GM12878 (cell line): Measurements from ENCODE around the gene PSTPIP2. TPM values are rescaled to one million over a fixed set of nuclear protein-coding genes. Genes with fewer than 3 reads are reported as not detected.
A peak's percentile ranks its signal among the peaks of the same experiment; 100 is the strongest.

Source experiments
- ATAC-seq: fragments of 200-7000 bp; cut with Tn5 transposase; 3 replicates; pipeline ENCODE4 v1.9.1; 2020; ENCODE audit warnings: mild to moderate bottlenecking, moderate library complexity
- BruUV-seq: library from RNA; stranded (reverse); fragments of 400-500 nt; replicated peaks from 2 replicates; lab custom pipeline; 2021; lab: Mats Ljungman, UMichigan
- CTCF ChIA-PET: fragments of 300-600 bp; sonication (Branson Sonifier 250); formaldehyde crosslinking; extraction: SDS; loops from one replicate; lab custom pipeline; 2021; ENCODE audit warnings: inconsistent platforms; lab: Yijun Ruan, JAX
- POLR2A ChIA-PET: fragments of 350-600 bp; formaldehyde crosslinking; extraction: SDS; loops from one replicate; lab custom pipeline; 2021; ENCODE audit warnings: inconsistent platforms; lab: Charles Lee
- RAD21 ChIA-PET: fragments of 300-600 bp; sonication (Branson Sonifier 250); formaldehyde crosslinking; loops from one replicate; lab custom pipeline; 2023; ENCODE audit warnings: antibody characterized with exemption; ENCODE audit not compliant: unreplicated experiment; lab: Charles Lee
- SMC1A ChIA-PET: fragments of 300-600 bp; sonication (Branson Sonifier 250); formaldehyde crosslinking; loops from one replicate; lab custom pipeline; 2023; ENCODE audit not compliant: unreplicated experiment, uncharacterized antibody; lab: Charles Lee
- DNase-seq: peaks from one replicate; pipeline ENCODE4 v3.0.0-alpha.2; 2011; ENCODE audit warnings: low read depth, low spot score
- FAIRE-seq: peaks from 3 replicates; lab custom pipeline; 2011; peaks lifted over from hg19 to GRCh38; lab: Jason Lieb, UNC
- H2AFZ ChIP-seq: 2 replicates; pipeline ENCODE4 v1.6.0; 2011; ENCODE audit warnings: low read depth, low read length, control low read depth; ENCODE audit not compliant: control insufficient read depth
- H3K27ac ChIP-seq: 2 replicates; pipeline ENCODE4 v1.5.1; 2011; ENCODE audit warnings: control low read depth; ENCODE audit not compliant: control insufficient read depth, insufficient read depth
- H3K27me3 ChIP-seq, 2 experiments: replicated peaks in 1 of 2; 2 replicates each; pipeline versions ENCODE4 v1.6.0 to v1.6.1; 2011; ENCODE audit warnings: low read length in 1 of 2; ENCODE audit not compliant: control insufficient read depth in 2 of 2, insufficient read depth in 2 of 2
- H3K36me3 ChIP-seq, 2 experiments: 2 replicates each; pipeline ENCODE4 v1.5.1; 2011; ENCODE audit warnings: low read length in 1 of 2; ENCODE audit not compliant: control insufficient read depth in 2 of 2, insufficient read depth in 2 of 2
- H3K4me1 ChIP-seq: 2 replicates; pipeline ENCODE4 v1.6.1; 2011; ENCODE audit warnings: mild to moderate bottlenecking, low read length, moderate library complexity, mixed read lengths; ENCODE audit not compliant: control insufficient read depth, insufficient read depth
- H3K4me2 ChIP-seq: 2 replicates; pipeline ENCODE4 v1.6.0; 2011; ENCODE audit warnings: control low read depth; ENCODE audit not compliant: control insufficient read depth, insufficient read depth
- H3K4me3 ChIP-seq: fragments of 200-600 bp; sonication (generic); 2 replicates; pipeline ENCODE4 v1.5.1; 2016
- H3K79me2 ChIP-seq: 2 replicates; pipeline ENCODE4 v1.6.0; 2011; ENCODE audit warnings: low read length; ENCODE audit not compliant: control insufficient read depth, insufficient read depth
- H3K9ac ChIP-seq: 2 replicates; pipeline ENCODE4 v1.8.0; 2011; ENCODE audit warnings: low read length, control low read depth, mixed read lengths; ENCODE audit not compliant: control insufficient read depth, insufficient read depth
- H3K9me3 ChIP-seq: replicated peaks from 3 replicates; pipeline ENCODE4 v1.5.1; 2011; ENCODE audit warnings: mild to moderate bottlenecking, low read length; ENCODE audit not compliant: control insufficient read depth, insufficient read depth
- H4K20me1 ChIP-seq: 2 replicates; pipeline ENCODE4 v1.6.0; 2011; ENCODE audit not compliant: control insufficient read depth, insufficient read depth
- BRCA1 ChIP-seq: IDR thresholded peaks from 2 replicates; pipeline ENCODE4 v1.6.1; 2011; ENCODE audit warnings: low read depth, low read length, improper control_type of control experiment
- PML ChIP-seq: IDR thresholded peaks from 2 replicates; pipeline ENCODE4 v1.6.1; 2012; ENCODE audit warnings: low read length, inconsistent platforms
- STAT3 ChIP-seq: IDR thresholded peaks from 2 replicates; pipeline ENCODE4 v1.6.1; 2011; ENCODE audit warnings: low read depth, low read length, improper control_type of control experiment
- WGBS: methylation state at CpG from one replicate; pipeline ENCODE4 v1.1.6; 2016; ENCODE audit warnings: low lambda C conversion rate; ENCODE audit not compliant: insufficient replicate concordance, insufficient coverage; ENCODE audit errors: missing lambda C conversion rate; 5-methylcytosine and 5-hydroxymethylcytosine counted together
- in situ Hi-C: fragments of 300-500 bp; cut with MboI; formaldehyde crosslinking; loops from 9 replicates; pipeline ENCODE4 v1.14.3; 2018; ENCODE audit warnings: mixed read lengths
- intact Hi-C: fragments of 100-400 bp; cut with micrococcal nuclease; formaldehyde crosslinking; loops from one replicate; pipeline ENCODE4 v1.14.2; 2022; ENCODE audit not compliant: unreplicated experiment
- polyA plus RNA-seq, 11 experiments: library from polyadenylated mRNA; depleted of rRNA in 4 of 11; unstranded in 6 of 11; stranded (reverse) in 5 of 11; fragments of >200 nt; fragmentation: Nextera tagmentation in 4 of 11; fragmentation: Illumina TruSeq in 1 of 11; extraction: Ambion mirVana in 4 of 11; extraction: Trizol in 1 of 11; gene quantifications; 1 replicate in 1 of 11; 2 replicates in 10 of 11; pipeline versions ENCODE4 v1.2.1 to v1.2.3, GENCODE V29; 2011 to 2016; ENCODE audit warnings: inconsistent platforms in 2 of 11, missing spikeins in 2 of 11, low read depth in 1 of 11
- total RNA-seq, 4 experiments: library from RNA; depleted of rRNA in 3 of 4; stranded (reverse); fragments of >200 nt in 3 of 4; fragmentation: Illumina TruSeq in 1 of 4; extraction: Trizol in 1 of 4; gene quantifications; 2 replicates each; pipeline versions ENCODE4 v1.2.1 to v1.2.3, GENCODE V29; 2013 to 2021
- TF ChIP-seq, protein P1 (sequence below): IDR thresholded peaks from 2 replicates; pipeline ENCODE4 v1.6.1; 2012; ENCODE audit warnings: low read depth, low read length, improper control_type of control experiment
- TF ChIP-seq, protein P2 (sequence below): fragments of 150-350 bp; IDR thresholded peaks from 2 replicates; pipeline ENCODE4 v1.6.1; 2016; ENCODE audit warnings: low read depth, low read length
- TF ChIP-seq, protein P3 (sequence below): IDR thresholded peaks from 2 replicates; pipeline ENCODE4 v1.6.1; 2012; ENCODE audit warnings: low read length, inconsistent platforms

The PSTPIP2 gene
- total and polyA plus RNA-seq, 10 of the 15 experiments (the other 5 are each of a cell fraction or from before 2014, with no cell fraction given) = 0.69 to 38.4 (median 24.7) TPM

DNA sequence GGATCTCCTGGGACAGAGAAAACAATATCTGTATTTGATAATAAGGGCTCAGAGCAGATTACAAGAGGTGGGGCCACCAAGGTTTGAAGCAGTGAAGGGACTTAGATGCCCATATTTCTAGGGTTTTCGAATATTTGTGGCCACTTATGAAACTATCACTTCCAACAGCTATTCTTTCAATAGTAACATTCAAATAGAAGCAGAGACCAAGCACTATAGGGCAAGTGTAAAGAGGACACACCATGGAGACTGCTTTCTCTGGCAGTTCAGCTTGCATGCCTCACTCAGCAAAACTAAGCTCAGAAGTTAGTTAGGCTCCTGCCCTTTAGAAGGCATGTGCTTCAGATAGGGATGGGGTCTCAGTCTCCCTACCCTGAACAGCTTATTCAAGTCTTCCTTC, 10.3 kb downstream of the PSTPIP2 start:
- no TSS peak for BruUV-seq
- H3K27ac ChIP-seq = no peak overlapping the region
- in situ Hi-C loops (no loop called here), intact Hi-C loops (no loop called here)
- SMC1A ChIA-PET = interaction anchor here (0.6 to 2.4 kb wide), 4 partner anchors 11 to 139 kb away, joined by 3 to 8 read pairs (median 4); no protein-coding TSS in a partner anchor
- peak; percentile 45 for ATAC-seq
- H3K4me2 ChIP-seq = no peak overlapping the region
- POLR2A ChIA-PET = interaction anchor here (1.0 kb wide), 1 partner anchor 66 kb away, joined by 3 read pairs; no protein-coding TSS in a partner anchor
- H4K20me1 ChIP-seq = no peaks in the 10 kb centered on the region
- CTCF ChIA-PET = interaction anchor here (0.6 to 2.5 kb wide), 2 partner anchors 12 to 116 kb away, joined by 3 to 14 read pairs; no protein-coding TSS in a partner anchor
- RAD21 ChIA-PET = interaction anchor here (0.9 kb wide), 1 partner anchor 12 kb away, joined by 3 read pairs; no protein-coding TSS in a partner anchor
- peaks cover 2% of the 10 kb centered on the region for H3K4me1 ChIP-seq
- no peak for FAIRE-seq
- no peak for DNase-seq
- no peak for TF ChIP-seq PML
- TF ChIP-seq, protein P1, sequence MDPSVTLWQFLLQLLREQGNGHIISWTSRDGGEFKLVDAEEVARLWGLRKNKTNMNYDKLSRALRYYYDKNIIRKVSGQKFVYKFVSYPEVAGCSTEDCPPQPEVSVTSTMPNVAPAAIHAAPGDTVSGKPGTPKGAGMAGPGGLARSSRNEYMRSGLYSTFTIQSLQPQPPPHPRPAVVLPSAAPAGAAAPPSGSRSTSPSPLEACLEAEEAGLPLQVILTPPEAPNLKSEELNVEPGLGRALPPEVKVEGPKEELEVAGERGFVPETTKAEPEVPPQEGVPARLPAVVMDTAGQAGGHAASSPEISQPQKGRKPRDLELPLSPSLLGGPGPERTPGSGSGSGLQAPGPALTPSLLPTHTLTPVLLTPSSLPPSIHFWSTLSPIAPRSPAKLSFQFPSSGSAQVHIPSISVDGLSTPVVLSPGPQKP = no peak
- TF ChIP-seq, protein P2, sequence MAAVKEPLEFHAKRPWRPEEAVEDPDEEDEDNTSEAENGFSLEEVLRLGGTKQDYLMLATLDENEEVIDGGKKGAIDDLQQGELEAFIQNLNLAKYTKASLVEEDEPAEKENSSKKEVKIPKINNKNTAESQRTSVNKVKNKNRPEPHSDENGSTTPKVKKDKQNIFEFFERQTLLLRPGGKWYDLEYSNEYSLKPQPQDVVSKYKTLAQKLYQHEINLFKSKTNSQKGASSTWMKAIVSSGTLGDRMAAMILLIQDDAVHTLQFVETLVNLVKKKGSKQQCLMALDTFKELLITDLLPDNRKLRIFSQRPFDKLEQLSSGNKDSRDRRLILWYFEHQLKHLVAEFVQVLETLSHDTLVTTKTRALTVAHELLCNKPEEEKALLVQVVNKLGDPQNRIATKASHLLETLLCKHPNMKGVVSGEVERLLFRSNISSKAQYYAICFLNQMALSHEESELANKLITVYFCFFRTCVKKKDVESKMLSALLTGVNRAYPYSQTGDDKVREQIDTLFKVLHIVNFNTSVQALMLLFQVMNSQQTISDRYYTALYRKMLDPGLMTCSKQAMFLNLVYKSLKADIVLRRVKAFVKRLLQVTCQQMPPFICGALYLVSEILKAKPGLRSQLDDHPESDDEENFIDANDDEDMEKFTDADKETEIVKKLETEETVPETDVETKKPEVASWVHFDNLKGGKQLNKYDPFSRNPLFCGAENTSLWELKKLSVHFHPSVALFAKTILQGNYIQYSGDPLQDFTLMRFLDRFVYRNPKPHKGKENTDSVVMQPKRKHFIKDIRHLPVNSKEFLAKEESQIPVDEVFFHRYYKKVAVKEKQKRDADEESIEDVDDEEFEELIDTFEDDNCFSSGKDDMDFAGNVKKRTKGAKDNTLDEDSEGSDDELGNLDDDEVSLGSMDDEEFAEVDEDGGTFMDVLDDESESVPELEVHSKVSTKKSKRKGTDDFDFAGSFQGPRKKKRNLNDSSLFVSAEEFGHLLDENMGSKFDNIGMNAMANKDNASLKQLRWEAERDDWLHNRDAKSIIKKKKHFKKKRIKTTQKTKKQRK = no peak
- TF ChIP-seq, protein P3, sequence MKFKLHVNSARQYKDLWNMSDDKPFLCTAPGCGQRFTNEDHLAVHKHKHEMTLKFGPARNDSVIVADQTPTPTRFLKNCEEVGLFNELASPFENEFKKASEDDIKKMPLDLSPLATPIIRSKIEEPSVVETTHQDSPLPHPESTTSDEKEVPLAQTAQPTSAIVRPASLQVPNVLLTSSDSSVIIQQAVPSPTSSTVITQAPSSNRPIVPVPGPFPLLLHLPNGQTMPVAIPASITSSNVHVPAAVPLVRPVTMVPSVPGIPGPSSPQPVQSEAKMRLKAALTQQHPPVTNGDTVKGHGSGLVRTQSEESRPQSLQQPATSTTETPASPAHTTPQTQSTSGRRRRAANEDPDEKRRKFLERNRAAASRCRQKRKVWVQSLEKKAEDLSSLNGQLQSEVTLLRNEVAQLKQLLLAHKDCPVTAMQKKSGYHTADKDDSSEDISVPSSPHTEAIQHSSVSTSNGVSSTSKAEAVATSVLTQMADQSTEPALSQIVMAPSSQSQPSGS = no peak
- TF ChIP-seq BRCA1 = no peak
- no peak for TF ChIP-seq STAT3
- WGBS = 0% methylated on average over 1 of the region's 1 CpG
- no peak overlapping the region for H3K9ac ChIP-seq
- H3K4me3 ChIP-seq = no peak overlapping the region
- H3K9me3 ChIP-seq = no peaks in the 10 kb centered on the region
- no peak overlapping the region for H2AFZ ChIP-seq
- H3K27me3 ChIP-seq = no peaks in the 10 kb centered on the region
- H3K79me2 ChIP-seq = no peaks in the 10 kb centered on the region
- H3K36me3 ChIP-seq = no peaks in the 10 kb centered on the region
